Neural progenitor cell (in vitro differentiated cells): ENCODE measurements around the gene KRTAP10-5. TPM values are rescaled to one million over a fixed set of nuclear protein-coding genes. Genes with fewer than 3 reads are reported as not detected.
A peak's percentile ranks its signal among the peaks of the same experiment; 100 is the strongest.
"Not testable (repeated sequence)": the region's sequence is repeated elsewhere in the genome, so short reads cannot be mapped to it uniquely, and the experiment has no call there.

Experiments
- DNase-seq: peaks from one replicate; pipeline ENCODE4 v3.0.0-alpha.2; 2016; ENCODE audit warnings: low spot score
- H2AFZ ChIP-seq: fragments of 200-600 bp; sonication (generic); replicated peaks from 2 replicates; pipeline ENCODE4 v1.6.1; 2016; ENCODE audit warnings: antibody characterized with exemption
- H3F3A ChIP-seq: fragments of 200-600 bp; sonication (generic); 2 replicates; pipeline ENCODE4 v1.6.1; 2016; ENCODE audit warnings: antibody characterized with exemption, low read depth
- H3K27ac ChIP-seq: fragments of 200-600 bp; sonication (generic); 2 replicates; pipeline ENCODE4 v1.5.1; 2016; ENCODE audit warnings: mild to moderate bottlenecking
- H3K27me3 ChIP-seq: fragments of 200-600 bp; sonication (generic); 2 replicates; pipeline ENCODE4 v1.6.1; 2016; ENCODE audit warnings: mild to moderate bottlenecking, moderate library complexity
- H3K36me3 ChIP-seq: fragments of 200-600 bp; sonication (generic); 2 replicates; pipeline ENCODE4 v1.5.1; 2016
- H3K4me1 ChIP-seq: fragments of 200-600 bp; sonication (generic); 2 replicates; pipeline ENCODE4 v1.6.1; 2016; ENCODE audit warnings: mixed run types
- H3K4me2 ChIP-seq: fragments of 200-600 bp; sonication (generic); 2 replicates; pipeline ENCODE4 v1.6.1; 2016
- H3K4me3 ChIP-seq: fragments of 200-600 bp; sonication (generic); 2 replicates; pipeline ENCODE4 v1.5.1; 2016
- H3K79me2 ChIP-seq: fragments of 200-600 bp; sonication (generic); 2 replicates; pipeline ENCODE4 v1.6.1; 2016; ENCODE audit warnings: low read depth
- H3K9ac ChIP-seq: fragments of 200-600 bp; sonication (generic); 2 replicates; pipeline ENCODE4 v1.6.1; 2016
- H3K9me3 ChIP-seq: fragments of 200-600 bp; sonication (generic); 2 replicates; pipeline ENCODE4 v1.5.1; 2016; ENCODE audit warnings: low read depth
- H4K20me1 ChIP-seq: fragments of 200-600 bp; sonication (generic); 2 replicates; pipeline ENCODE4 v1.6.1; 2016; ENCODE audit warnings: low read depth
- H3K27ac Mint-ChIP-seq: 3 replicates; pipeline ENCODE4 v1.8.0; 2021; ENCODE audit warnings: mixed read lengths
- H3K27me3 Mint-ChIP-seq: 2 replicates; pipeline ENCODE4 v1.8.0; 2022; ENCODE audit warnings: low read depth, mild to moderate bottlenecking, inconsistent platforms, moderate library complexity, mixed read lengths; ENCODE audit not compliant: insufficient read depth
- H3K36me3 Mint-ChIP-seq: 3 replicates; pipeline ENCODE4 v1.8.0; 2021; ENCODE audit warnings: mixed read lengths
- H3K4me1 Mint-ChIP-seq: 3 replicates; pipeline ENCODE4 v1.8.0; 2021; ENCODE audit warnings: mixed read lengths
- H3K4me3 Mint-ChIP-seq: 3 replicates; pipeline ENCODE4 v1.8.0; 2021; ENCODE audit warnings: mild to moderate bottlenecking, moderate library complexity, mixed read lengths
- H3K9me3 Mint-ChIP-seq: 3 replicates; pipeline ENCODE4 v1.8.0; 2020; ENCODE audit warnings: mixed read lengths
- EZH2 ChIP-seq: fragments of 200-600 bp; sonication (generic); IDR thresholded peaks from 2 replicates; pipeline ENCODE4 v1.6.1; 2017; ENCODE audit warnings: antibody characterized with exemption, mild to moderate bottlenecking, moderate library complexity
- EZH2phosphoT487 ChIP-seq: fragments of 200-600 bp; sonication (generic); IDR thresholded peaks from 2 replicates; pipeline ENCODE4 v1.6.1; 2017; ENCODE audit warnings: antibody characterized with exemption
- total RNA-seq: library from RNA; depleted of rRNA; stranded (reverse); fragments of >200 nt; gene quantifications from 2 replicates; pipeline ENCODE4 v1.2.3, GENCODE V29; 2015; ENCODE audit warnings: low replicate concordance
- TF ChIP-seq, protein P1 (sequence below): fragments of 200-600 bp; sonication (generic); IDR thresholded peaks from 2 replicates; pipeline ENCODE4 v1.5.1; 2017; ENCODE audit warnings: antibody characterized with exemption, mild to moderate bottlenecking

Gene KRTAP10-5
- total RNA-seq, 1 donor from 2014 or later = not detected

DNA sequence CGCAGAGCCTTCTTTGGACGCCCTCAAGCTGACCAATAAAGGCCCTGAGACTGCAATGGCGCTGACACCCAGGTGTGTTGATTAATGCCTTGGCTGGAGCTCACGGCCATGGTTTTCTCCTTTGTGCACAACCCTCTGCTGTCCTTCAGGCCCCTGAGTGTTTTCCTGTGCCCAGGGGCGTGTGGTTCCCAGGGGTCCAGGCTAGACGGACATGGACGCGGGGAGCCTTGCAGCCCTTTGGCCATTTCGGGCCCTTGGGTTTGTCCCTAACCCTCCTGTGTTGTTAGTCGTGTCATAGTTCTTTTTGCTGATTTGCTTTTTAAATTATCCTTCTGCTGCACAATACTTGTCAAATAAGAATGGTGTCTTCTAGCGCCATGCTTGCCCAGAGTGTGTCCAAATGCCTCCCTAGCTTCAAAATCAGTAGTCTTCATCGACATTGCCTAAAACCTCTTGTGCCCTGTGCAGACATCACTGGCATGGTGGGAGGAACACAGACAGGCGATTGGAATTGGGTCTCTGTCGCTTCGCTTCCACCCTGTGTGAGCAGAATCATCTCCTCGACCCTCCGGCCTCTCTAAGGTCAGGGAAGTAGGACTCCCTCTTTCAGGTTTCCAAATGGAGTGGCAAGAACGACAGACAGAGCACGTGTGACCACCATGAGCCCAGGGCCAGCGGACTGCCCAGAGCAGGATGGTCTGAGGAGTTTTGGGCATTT, 4.9 kb downstream of the KRTAP10-5 start:
- no peak for DNase-seq
- H3K36me3 ChIP-seq = no peaks in the 10 kb centered on the region
- no peak overlapping the region for H3K4me2 ChIP-seq
- H3K4me1 ChIP-seq = no peaks in the 10 kb centered on the region
- no peaks in the 10 kb centered on the region for H3K79me2 ChIP-seq
- no peaks in the 10 kb centered on the region for H3F3A ChIP-seq
- no peak overlapping the region for H3K9ac ChIP-seq
- no peaks in the 10 kb centered on the region for H3K36me3 Mint-ChIP-seq
- peaks cover 43% of the 10 kb centered on the region for H3K9me3 Mint-ChIP-seq
- H3K4me3 ChIP-seq = no peak overlapping the region
- TF ChIP-seq EZH2 (no peak), EZH2phosphoT487 (no peak)
- TF ChIP-seq, protein P1, sequence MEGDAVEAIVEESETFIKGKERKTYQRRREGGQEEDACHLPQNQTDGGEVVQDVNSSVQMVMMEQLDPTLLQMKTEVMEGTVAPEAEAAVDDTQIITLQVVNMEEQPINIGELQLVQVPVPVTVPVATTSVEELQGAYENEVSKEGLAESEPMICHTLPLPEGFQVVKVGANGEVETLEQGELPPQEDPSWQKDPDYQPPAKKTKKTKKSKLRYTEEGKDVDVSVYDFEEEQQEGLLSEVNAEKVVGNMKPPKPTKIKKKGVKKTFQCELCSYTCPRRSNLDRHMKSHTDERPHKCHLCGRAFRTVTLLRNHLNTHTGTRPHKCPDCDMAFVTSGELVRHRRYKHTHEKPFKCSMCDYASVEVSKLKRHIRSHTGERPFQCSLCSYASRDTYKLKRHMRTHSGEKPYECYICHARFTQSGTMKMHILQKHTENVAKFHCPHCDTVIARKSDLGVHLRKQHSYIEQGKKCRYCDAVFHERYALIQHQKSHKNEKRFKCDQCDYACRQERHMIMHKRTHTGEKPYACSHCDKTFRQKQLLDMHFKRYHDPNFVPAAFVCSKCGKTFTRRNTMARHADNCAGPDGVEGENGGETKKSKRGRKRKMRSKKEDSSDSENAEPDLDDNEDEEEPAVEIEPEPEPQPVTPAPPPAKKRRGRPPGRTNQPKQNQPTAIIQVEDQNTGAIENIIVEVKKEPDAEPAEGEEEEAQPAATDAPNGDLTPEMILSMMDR = no peak
- no peaks in the 10 kb centered on the region for H4K20me1 ChIP-seq
- H2AFZ ChIP-seq = no peak overlapping the region
- peaks cover 8% of the 10 kb centered on the region for H3K27me3 Mint-ChIP-seq
- H3K4me1 Mint-ChIP-seq = peaks cover 2% of the 10 kb centered on the region
- H3K27ac ChIP-seq = no peak overlapping the region
- H3K9me3 ChIP-seq = peaks cover 3% of the 10 kb centered on the region
- no peaks in the 10 kb centered on the region for H3K27me3 ChIP-seq
- peak overlapping the region; percentile 1 for H3K27ac Mint-ChIP-seq
- H3K4me3 Mint-ChIP-seq = peak overlapping the region; percentile 55

GRCh38 chr21:44574457-44575306, 5.7 kb downstream of the KRTAP10-5 start:
- H3K27me3 Mint-ChIP-seq = peaks cover 8% of the 10 kb centered on the region

GRCh38 chr21:44573630-44574456, 6.6 kb downstream of the KRTAP10-5 start, which contains the start of gene KRTAP10-4:
TSS of gene KRTAP10-4 (plus strand) at chr21:44573729. CDS start at chr21:44573759, 30 bp downstream.
- not testable (repeated sequence) for DNase-seq, H3K27me3 ChIP-seq, H4K20me1 ChIP-seq, H3K9me3 ChIP-seq, H3K4me2 ChIP-seq, H3K4me3 Mint-ChIP-seq, H3F3A ChIP-seq, H2AFZ ChIP-seq, H3K9ac ChIP-seq, H3K4me3 ChIP-seq, H3K36me3 Mint-ChIP-seq, H3K27me3 Mint-ChIP-seq, H3K36me3 ChIP-seq, H3K4me1 ChIP-seq, H3K27ac ChIP-seq, H3K4me1 Mint-ChIP-seq, H3K79me2 ChIP-seq
- H3K27ac Mint-ChIP-seq = peak within 1 kb of the TSS; percentile 35
- peaks cover 37% of the 10 kb centered on the region for H3K9me3 Mint-ChIP-seq

More at GRCh38 chr21:44574457-44575306, 5.7 kb downstream of the KRTAP10-5 start:
- Histone ChIP-seq H3K36me3 (no peaks in the 10 kb centered on the region), H3K9ac (no peak overlapping the region), H3K9me3 (peaks cover 3% of the 10 kb centered on the region), H2AFZ (no peak overlapping the region), H4K20me1 (no peaks in the 10 kb centered on the region), H3K27ac (no peak overlapping the region), H3K4me2 (no peak overlapping the region), H3K27me3 (no peaks in the 10 kb centered on the region), H3F3A (no peaks in the 10 kb centered on the region), H3K4me3 (no peak overlapping the region), H3K79me2 (no peaks in the 10 kb centered on the region), H3K4me1 (no peaks in the 10 kb centered on the region)
- H3K4me1 Mint-ChIP-seq = peaks cover 2% of the 10 kb centered on the region
- no peak overlapping the region for H3K4me3 Mint-ChIP-seq
- H3K9me3 Mint-ChIP-seq = peaks cover 40% of the 10 kb centered on the region
- H3K27ac Mint-ChIP-seq = no peak overlapping the region
- TF ChIP-seq, protein P1 = peak; percentile 4
- no peak for TF ChIP-seq EZH2
- H3K36me3 Mint-ChIP-seq = no peaks in the 10 kb centered on the region
- DNase-seq = no peak
